NCI-H1048 (cell line): ENCODE measurements around the gene PADI1.
"Not testable (repeated sequence)": the region's sequence is repeated elsewhere in the genome, so short reads cannot be mapped to it uniquely, and the experiment has no call there.

Experiments used
- DNase-seq: peaks from one replicate; lab custom pipeline; 2025; lab: John Stamatoyannopoulos, UW

Gene PADI1

DNA sequence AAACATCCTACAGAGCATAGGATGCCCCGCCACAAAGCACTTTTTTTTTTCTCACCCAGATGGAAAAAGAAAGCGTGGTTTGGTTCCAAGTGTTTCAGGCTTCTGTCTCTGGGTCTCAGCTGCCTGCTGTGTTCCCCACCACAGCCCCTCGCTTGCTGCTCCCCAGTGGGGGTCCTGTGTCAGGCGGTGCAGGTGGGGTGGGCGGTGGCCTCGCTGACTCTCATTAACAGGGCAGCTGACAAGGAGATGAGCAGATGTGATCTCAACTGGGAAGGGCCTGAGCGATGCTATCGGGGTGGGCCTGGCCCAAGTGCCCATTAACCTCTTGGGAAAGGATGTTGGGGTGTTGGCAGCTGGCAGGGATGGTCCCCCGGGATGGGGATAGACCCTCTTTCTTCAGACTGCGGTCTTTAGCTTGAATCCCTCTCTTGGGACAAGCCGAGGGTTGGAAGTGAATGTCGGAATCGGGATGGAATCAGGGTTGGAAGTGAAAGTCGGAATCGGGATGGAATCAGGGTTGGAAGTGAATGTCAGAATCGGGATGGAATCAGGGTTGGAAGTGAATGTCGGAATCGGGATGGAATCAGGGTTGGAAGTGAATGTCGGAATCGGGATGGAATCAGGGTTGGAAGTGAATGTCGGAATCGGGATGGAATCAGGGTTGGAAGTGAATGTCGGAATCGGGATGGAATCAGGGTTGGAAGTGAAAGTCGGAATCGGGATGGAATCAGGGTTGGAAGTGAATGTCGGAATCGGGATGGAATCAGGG is 36.3 kb downstream of the PADI1 start:
- not testable (repeated sequence) for DNase-seq

DNA sequence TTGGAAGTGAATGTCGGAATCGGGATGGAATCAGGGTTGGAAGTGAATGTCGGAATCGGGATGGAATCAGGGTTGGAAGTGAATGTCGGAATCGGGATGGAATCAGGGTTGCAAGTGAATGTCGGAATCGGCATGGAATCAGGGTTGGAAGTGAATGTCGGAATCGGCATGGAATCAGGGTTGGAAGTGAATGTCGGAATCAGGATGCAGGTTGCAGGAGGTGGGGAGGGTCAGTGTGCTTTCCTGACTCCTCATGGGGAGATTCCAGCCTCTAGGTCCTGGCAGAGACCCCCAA is 36.8 kb downstream of the PADI1 start:
- not testable (repeated sequence) for DNase-seq

DNA sequence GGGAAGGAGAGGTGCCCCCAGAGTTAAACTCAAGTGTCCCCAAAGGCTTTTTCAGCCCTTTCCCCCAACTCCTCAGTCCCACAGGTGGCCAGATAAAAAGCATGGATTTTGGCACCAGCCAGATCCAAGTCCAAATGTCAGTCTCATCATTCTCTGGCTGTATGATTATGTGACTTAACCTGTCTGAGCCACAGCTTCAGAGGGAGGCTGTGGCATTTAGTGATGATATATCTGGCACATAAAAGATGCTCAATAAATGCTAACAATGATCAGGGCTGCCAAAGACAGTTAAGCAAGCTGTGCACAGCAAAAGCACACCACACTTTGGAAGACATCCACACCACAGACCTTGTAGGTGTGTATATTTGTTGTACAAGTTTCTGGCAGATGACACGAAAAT is 38.3 kb downstream of the PADI1 start:
- no peak for DNase-seq

DNA sequence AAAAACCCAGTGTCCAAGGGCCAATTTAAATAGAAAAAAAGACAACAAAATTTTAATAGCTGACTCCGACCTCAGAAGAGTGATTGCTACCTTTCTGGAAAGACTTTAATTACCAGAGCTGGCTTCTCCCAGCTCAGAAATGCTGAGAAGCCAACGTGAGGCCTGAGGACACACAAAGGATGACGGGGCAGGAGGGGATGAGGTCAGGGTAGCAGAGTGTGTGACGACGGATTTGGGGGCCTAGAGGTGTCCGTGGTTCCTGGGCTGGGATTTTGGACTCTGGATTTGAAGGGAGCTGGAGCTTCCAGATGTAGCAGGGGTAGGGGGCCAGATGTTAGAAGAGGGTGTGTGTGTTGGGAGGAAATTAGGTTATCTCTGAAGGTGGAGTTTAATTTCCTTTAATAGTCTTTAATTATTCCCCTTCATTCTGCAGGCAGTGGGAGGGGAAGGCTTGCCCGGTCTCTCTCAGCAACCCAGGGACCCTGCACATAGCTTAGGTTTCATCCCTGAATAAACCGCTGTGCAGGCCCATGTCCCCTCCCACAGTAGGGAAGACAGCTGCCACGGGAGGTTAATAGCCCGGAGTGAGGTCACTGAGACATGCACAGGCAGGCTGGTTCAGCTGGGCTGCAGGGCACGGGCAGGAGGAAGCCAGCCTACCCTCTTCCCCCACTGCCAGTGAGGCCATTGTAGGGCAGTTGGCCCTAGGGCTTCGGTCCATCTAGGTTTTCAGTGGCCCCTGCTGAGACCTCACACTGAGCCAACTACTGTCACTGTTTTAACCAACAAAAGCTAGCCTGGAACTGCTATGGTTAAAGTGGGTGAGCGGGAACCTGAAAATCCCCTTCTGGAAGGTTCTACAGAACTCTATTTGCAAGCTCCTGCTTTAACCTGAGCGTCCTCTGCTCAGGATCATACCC is 40.2 kb downstream of the PADI1 start:
- DNase-seq: no peak

DNA sequence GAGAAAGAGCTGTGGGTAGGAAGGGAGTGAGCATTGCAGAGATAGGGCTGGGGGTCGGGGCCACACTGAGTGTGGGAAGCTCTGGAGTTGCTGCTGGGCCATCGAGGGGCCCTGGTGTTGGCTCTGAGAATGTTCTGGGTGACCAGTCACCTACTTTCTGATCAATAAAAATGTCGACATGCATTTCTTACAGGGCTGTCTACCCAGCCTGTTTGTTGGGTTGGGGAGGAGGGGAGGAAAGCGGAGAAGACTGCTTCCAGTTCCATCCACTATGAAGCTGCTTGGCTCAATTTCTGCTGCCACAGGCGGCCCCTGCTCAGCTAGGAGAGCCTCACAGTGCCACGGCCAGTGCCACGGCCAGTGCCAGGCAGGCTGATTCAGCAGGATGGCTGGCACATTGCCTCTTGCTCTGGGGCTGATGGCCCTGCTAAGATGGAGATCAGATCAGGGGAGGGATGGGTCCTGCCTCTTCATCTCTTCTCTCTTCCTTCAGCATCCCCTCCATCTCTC is 40.9 kb downstream of the PADI1 start:
- no peak for DNase-seq

DNA sequence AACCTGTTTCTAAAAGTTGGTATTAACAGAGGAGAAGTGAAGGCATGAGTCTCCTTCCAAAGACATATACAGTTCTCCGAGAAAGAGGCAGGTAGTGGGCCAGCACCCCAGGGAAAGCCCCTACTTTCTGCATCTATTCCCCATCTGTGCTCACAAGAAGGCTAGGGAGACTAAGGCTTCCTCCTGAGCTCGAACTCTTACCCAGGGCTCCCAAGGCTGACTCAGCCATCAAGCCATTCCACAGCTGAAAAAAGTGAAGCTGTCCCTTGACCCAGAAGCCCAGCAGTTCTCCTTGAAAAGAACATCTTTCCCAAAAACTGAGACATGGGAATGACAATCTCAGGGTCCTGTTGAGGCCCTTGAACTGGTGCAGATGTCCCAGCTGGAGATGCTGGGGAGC is 42.0 kb downstream of the PADI1 start:
- DNase-seq: no peak

DNA sequence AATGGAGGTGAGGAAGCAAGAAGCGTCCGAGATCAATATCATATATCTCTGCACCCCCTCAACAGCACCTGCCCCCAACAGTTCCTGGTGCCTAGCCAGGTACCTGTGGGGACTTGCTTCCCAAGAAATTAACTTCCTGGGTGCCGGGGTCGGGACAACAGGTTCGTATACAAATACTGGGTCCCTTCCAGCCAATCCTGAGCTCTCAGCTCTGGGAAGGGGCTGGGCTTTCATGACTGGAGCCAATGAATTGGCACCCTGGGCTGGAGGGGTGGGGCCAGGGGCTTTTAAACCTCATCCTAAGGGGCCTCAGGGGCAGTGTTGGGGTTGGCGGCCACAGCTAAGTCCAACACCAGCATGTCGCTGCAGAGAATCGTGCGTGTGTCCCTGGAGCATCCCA is 43.9 kb downstream of the PADI1 start, which contains the start of gene PADI3:
TSS of gene PADI3 (plus strand) at position 318 of the 400 bp plus-strand sequence. CDS start at position 358, 40 bp downstream.
- DNase-seq: no peak

DNA sequence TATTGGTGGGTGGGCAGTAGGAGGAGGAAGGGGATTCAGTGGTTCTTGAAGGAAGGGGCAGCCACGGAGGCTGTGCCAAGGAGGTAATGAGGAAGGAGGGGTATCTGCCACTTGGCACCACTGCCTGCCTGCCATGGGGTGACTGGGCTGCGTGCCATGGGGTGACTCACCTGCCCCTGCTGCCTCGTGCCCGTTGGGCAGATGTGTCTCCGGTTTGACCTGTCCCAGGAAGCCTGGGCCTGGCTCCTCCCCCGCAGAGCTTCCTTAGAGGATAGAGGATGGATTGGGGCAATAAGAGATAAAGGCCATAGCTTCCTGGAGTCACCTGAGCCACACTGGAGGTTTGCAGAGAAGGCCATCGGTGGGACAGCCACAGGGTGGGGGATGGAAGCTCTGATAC is 45.7 kb downstream of the PADI1 start:
- no peak for DNase-seq

DNA sequence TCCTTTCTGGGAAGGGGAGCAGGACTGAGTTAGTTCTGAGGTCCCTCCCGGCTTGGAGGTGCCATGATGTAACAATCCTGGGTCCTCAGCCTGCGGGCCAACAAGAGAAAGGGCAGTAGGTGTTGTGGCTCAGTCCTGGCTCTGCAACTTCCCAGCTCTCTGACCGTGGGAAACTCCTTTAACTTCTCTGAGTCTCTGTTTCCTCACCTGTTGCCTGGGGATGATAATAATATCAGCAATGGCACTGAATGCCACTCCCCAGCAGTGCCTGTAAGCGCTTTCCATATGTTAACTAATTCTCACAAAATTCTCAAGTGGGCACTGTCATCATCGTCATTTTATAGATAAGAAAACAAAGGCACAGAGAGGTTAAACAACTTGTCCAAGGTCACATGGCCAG is 46.3 kb downstream of the PADI1 start:
- DNase-seq: no peak

DNA sequence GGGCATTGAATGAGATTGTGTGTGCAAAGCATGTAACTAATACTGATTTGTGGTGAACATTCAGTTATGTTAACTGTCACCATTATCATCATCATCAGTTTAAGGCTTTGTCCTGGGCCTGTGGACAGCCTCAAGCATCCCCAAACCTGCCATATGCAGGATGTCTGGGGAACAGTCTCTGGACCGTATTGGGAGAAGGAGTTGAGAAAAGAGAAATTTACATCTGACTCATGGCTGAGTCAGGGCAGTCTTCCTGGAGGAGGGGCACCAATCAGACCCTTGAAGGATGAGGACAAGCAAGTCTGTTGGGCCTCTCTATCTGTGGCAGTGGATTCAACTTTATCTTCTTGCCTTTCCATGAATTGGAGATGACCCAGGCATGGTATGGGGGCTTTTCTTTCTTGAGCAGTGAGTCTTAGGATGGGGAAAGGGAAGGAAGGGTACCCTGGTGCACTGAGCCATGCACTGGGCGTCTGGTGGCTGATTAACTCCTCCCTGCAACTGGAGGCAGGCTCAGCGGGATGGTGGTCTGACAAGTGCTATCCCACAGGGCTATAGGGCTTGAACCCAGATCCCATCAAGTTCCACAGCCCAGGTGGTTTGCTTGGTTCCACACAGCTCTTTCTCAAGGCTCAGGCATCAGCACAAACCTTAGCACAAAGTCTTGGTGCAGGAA is 46.9 kb downstream of the PADI1 start:
- DNase-seq: no peak

DNA sequence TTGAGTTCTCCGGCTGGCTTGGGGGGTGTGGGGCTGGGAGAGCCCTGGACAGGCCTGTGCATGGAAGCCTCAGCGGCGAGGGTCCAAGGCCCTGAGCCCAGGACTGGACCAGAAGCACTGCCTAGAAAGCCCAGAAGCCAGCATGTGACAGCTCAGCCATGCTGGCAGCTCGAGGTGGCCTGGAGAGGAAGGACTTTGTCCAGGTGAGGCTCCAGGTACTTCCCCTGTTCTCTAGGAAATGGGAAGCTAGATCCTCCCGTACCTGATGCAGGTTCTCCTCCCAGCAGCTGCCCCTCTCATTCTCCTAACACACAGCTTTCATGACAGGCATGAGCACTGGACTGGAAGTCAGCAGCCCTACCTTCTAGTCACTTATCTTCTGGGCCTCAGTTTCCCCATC is 50.4 kb downstream of the PADI1 start:
- DNase-seq: no peak

DNA sequence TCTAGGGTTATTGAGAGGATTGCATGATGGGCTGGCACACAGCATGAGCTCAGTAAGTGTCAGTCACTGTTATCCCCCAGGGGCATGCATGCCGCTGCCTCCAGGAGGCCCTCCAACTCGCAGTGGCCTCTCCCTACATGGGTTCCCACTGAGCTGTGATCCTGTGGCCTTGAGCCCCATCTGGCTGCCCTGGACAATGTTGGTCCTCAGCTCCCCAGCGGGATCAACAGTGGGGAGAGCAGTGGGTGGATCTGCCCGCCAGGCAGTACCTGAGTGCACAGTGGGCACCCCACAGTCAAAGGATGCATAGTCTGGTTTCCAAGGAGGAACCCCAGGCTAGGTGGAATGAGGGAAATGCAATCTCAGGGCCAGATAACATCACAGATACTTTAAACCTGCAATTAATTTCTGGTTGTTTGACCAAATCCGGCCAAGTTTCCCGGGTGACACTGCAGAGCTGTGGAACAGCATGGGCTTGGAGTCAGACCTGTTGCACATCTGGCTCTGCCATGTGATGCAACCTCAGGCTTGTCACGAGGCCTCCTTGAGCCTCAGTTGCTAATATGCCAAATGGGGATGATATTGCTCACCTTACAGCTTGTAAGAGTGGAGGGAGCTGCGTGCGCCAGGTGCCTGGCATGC is 53.3 kb downstream of the PADI1 start:
- no peak for DNase-seq

DNA sequence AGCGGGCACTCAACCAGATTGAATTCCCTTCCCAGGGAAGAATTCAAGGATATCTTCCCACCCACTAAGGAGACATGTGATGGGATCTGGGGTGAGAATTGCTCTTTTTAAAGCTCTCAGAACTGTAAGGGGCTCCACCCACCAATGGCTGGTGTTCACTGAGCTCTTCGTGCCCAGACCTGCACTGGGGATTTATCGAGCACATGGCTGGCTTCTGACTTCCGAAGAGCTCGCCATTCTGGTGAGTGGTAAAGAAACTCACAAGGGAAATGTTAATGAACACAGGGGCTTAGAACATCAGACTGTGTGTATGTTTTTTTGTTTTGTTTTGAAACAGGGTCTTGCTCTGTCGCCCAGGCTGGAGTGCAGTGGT is 53.8 kb downstream of the PADI1 start:
- no peak for DNase-seq

DNA sequence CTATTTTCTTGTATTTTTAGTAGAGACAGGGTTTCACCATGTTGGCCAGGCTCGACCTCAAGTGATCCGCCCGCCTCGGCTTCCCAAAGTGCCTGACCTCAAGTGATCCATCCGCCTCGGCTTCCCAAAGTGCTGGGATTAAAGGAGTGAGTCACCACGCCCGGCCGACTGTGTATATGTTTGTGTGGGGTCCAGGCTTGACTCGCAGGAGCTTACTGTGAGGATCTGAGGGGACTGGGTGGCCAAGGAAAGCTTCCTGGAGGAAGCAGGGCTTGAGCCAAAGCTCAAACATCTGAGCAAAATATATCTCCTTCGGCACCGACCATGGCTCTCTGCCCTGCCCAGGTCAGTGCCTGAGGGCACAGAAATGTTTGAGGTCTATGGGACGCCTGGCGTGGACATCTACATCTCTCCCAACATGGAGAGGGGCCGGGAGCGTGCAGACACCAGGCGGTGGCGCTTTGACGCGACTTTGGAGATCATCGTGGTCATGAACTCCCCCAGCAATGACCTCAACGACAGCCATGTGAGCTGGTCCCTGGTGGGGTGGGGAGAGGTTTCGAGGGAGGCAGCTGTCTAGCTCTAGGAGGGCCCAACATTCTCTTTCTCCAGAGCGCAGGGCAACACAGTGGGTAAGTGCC is 54.4 kb downstream of the PADI1 start:
- DNase-seq: no peak

DNA sequence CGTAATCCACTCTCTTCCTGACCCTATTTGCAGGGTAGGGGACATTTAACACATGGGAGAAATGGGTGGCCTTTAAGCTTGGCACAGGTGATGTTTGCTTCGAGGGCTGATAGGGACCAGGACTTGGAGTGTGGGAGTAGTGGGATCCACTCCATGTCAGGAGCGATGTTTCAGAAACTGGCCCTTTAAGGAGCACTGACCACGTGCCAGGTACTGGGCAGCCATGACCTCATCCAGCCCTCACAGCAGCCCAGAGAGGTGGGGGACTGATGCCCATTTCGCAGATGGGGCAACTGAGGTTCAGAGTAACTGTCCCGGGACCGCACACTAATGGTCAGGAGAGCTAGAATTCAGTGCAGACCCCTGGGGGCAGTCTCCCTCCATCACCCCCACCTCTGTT is 55.3 kb downstream of the PADI1 start:
- DNase-seq: no peak

DNA sequence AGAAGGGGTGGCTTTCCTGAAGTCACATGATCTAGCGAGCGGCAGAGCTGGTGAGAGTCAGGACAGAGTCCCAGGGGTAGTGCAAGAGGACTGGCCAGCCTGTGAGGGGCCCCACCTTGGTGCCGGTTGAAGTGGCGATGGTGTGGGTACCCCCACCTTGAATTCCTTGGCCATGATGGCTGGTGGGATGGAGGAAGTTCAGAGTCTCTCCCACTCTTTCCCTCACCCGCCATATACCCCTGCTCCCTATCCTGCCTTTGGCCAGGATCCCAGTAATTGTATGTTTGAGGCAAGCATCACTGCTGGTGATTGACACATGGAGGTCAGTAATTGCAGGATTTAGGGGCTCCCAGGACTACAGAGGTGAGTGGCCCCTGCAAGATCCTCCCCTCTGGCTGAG is 55.8 kb downstream of the PADI1 start:
- no peak for DNase-seq

DNA sequence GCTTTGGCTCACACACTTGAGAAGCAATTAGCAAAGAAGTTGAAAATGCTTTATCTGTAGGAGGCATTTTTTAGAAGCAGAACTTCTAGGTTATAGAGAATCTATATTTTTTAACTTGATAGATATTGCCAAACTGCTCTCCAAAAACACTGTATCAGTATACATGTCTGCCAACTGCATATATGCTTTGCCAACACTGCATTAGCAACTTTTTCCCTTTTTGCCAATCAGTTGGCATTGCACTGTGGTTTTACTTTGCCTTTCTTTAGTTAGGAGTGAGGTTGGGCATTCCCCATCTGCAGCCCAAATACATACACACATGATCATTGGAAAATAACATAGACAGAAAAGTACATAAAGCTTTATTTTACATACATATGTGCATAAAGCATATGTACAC is 59.0 kb downstream of the PADI1 start:
- no peak for DNase-seq

DNA sequence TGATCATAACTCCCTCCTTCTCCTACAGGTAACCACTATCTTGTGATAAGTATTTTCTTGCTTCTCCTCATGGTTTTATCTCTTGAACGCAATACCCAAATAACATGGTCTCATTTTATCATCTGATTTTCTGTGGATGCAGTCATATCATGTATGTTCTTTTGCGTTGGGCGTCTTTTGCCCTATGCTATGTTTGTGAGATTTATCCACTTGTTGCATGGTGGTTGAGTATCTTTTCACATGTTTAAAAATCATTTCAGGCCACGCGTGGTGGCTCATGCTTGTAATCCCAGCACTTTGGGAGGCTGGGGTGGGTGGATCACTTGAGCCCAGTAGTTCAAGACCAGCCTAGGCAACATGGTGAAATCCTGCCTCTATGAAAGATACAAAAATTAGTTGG is 59.5 kb downstream of the PADI1 start:
- DNase-seq: no peak

DNA sequence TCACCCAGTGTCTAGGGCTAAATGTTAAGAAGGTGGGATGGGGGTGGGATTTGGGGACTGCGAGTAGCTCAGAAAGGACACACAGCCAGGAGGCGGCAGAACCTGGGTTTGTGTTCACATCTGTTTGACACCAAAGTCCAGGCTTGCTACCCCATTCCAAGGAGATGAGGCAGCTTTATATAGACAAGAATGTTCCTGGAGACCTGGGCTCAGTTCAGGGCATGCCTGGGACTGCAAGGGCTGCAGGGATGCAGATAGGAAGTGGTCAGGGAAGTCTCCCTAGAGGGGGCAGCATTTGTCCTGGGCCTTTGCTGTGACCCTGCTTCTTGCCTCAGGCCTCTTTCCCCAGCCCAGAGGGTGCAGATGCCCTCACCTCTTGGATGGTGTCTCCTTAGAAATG is 60.2 kb downstream of the PADI1 start:
- no peak for DNase-seq

DNA sequence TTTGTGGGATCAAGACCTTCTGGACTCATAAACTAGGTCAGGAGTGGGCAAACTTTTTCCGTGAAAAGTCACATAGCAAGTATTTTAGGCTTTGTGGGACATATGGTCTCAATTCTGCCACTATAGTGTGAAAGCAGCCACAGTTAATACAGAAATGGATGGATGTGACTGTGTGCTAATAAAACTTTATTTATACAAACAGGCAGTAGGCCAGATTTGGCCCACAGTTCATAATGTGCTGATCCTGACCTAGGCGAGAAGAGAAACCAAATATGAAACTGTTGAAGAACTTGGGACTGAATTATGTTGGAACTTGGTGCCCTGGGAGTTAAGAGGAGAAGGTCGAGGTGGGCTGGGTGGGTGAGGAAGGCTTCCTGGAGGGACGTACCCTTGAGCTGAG is 61.0 kb downstream of the PADI1 start:
- no peak for DNase-seq

DNA sequence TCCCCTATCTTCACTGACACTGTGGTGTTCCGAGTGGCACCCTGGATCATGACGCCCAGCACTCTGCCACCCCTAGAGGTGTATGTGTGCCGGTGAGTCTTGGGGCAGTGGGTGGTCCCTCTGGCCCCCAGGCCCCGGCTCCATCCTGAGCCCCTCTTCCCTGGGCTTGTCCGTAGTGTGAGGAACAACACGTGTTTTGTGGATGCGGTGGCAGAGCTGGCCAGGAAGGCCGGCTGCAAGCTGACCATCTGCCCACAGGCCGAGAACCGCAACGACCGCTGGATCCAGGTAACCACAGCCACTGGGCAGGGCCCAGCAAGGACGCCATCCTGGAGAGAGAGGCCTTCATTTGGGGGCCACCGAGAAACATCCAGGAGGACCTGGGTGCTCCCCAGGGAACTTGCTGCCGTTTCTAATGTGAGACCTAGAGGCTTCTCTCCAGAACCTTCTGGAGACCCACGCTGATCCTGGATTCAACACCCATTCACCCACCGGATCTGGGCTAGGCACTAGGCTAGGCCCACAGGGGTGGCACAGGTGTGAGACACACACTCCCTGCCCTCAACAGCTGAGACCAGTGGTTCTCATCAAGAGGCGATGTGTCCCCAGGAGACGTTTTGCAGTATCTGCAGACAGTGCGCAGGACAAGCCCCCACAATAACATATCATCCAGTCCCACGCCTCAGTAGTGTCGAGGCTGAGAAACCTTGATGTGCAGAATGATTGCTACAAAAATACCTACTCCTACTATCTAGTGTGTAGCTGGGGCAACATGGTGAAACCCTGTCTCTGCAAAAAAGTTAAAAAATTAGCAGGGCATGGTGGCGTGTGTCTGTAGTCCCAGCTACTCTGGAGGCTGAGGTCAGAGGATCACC is 66.2 kb downstream of the PADI1 start:
- no peak for DNase-seq
